HG02840 (cell line): ENCODE measurements around the gene PRPF38B.
A peak's percentile ranks its signal among the peaks of the same experiment; 100 is the strongest.
"Not testable (repeated sequence)": the region's sequence is repeated elsewhere in the genome, so short reads cannot be mapped to it uniquely, and the experiment has no call there.

Experiments used
- ATAC-seq: cut with Tn5 transposase; IDR thresholded peaks from one replicate; pipeline ENCODE4 v1.9.1; 2021; ENCODE audit warnings: mild to moderate bottlenecking, moderate library complexity, moderate number of reproducible peaks; ENCODE audit not compliant: unreplicated experiment, low FRiP score

The PRPF38B gene

DNA sequence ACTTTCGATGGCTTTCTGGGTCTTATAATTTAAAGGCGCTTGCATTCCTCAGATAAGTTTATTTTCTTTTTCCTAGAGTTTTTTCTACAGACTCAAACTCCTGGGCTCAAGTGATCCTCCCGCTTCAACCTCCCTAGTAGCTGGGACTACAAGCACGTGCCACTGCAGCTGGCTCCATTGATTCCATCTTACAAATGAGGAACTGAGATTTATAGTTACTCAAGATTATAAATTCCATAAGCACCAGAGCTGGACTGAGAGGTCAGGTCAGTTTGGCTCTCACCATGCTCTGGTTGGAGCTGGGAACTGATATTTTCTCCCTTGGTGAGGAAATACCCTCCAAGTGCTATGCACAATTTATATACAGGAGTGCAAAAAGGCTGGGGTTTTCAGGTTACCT is 13.4 kb upstream of the PRPF38B start:
- ATAC-seq = no peak

DNA sequence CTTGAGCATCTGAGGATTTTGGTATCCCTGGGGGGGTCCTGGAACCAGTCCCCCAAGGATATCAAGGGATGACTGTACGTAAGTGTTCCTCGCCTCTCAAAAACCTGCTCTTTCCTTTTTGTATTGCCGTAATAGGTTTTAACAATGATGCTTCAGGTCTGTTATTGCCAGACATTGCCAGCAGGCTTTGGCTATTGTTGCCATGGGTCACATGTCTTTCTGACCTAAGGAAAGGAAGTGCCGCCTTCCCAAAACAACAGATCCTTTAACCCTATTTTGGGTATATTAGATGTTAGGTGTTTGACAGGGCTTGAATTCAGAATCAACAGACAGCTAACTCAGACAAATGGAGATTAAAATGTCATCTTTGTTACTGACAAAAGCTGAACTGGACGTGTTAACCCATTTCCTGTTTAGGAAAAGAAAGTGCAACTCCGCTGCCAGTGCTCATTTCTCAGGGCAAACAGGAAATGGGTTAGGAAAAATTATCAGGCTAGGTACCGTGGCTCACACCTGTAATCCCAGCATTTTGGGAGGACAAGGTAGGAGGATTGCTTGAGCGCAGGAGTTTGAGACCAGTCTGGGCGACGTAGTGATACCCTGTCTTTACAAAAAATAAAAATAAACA is 12.4 kb upstream of the PRPF38B start:
- ATAC-seq = no peak

DNA sequence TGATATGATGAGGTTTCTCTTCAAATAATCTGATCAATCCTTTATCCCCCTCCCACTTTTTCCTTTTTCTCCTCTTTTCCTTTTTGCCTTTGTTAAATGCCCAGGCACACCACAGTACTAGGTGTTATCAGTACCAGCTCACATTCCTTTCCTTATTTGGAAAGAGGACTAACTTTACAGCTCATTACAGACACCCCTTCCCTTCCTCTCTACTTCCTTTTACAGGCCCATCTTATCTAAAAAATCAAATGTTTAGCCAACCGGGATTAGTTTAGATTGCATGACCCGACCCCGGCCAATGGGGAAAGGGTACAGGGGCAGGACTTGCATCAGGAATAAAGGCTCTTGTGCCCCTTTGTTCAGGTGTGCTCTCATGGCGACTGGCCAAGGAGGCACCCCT is 10.4 kb upstream of the PRPF38B start:
- not testable (repeated sequence) for ATAC-seq

DNA sequence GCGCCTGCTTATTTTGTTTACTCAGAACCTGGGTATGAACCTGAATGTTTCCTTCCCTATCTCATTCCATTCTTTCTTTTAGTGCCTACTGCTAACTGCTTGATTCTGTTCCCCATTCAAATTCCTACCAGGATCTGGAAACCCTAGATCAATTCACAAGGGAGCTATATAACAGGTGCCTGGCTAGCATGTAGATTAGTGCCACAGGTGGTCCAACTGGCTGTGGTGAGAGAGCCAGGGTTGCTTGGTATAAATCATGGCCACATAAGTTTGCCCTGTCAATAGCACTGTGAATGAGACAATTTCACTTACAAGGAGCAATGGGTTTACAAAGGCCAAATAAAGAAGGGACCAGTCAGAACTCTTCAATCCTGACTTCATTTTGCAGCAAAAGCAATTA is 6.6 kb upstream of the PRPF38B start:
- no peak for ATAC-seq

- no peak for ATAC-seq
These were observed 5.3 kb upstream of the PRPF38B start for GRCh38 chr1:108686614-108687313.

DNA sequence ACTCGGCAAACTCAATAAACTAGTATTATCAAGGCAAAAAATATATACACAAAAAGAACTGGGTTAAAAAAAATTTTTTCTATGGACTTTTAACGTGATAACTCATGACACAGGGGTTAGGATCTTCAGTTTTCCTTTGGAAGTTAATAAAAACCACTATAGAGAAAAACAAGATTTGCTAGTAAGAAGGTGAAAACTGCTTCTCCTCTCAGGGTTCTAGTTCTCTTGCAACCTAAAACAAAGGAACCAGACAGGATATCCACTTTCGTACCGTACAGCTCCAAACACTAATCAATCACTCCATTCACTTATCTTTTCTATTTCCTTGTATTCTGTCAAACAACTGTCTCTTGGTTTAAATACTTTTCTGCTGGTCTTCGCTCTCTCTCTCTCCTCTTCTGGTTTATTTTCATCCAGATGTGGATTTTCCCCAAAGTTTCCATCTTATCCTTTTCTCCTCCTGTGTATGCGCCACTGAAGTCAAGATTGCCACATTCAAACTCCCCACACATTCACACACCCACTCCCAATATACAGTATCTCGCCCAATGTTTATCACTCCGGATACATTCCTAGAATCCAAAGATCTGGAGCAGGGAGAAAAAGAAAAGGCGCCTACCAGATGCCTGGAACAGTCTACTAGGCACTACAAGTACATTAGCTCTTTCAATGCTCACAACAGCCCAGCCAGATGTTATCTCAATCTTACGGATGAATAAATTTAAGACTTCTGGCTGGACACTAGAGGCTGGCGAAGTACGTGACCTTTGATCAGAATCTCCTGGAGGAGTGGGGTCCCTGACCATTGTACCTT is 775 bp upstream of the PRPF38B start:
- ATAC-seq = no peak

DNA sequence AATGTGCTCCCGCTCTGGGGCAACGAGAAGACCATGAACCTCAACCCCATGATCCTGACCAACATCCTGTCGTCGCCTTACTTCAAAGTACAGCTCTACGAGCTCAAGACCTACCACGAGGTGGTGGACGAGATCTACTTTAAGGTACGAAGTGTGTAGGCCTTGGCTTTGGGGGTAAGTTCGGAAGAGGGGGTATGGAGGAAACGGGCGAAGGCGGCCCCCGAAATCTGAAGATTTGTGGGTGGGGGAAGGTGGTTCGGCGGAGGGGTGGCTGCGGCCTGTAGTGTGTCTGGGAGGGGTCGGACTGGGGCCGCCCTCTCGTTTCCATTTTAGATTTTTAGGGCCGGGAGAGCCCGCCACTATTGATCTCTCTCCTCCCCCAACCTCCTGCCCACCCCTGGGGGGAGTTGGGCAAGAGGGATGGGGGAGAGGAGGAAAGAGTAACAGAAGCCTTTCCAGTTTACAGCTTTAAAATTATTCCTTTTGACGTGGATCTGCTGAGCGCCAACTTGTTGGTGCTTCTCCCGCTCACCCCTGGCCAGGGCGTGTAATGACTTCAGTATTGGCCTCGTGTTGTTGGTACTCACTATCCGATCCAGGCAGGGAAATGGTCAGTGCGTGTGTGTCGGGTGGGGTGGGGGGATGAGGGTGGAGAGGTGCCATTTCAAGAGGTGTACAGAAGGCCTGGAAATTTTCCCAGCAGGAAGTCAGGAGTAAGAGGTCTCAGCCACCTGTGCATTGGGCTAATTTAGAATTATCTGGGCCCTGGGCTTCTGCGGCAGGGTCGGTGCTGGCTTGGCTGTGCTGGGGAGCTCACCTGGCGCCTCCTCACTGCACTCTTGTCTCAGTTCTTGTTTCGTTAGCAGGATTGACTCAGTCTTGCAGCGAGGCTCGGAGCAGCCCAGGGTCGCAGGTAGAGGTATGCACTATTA is 880 bp downstream of the PRPF38B start:
- ATAC-seq = peak; percentile 52

GRCh38 chr1:108695535-108695934 is 3.4 kb downstream of the PRPF38B start:
- no peak for ATAC-seq

DNA sequence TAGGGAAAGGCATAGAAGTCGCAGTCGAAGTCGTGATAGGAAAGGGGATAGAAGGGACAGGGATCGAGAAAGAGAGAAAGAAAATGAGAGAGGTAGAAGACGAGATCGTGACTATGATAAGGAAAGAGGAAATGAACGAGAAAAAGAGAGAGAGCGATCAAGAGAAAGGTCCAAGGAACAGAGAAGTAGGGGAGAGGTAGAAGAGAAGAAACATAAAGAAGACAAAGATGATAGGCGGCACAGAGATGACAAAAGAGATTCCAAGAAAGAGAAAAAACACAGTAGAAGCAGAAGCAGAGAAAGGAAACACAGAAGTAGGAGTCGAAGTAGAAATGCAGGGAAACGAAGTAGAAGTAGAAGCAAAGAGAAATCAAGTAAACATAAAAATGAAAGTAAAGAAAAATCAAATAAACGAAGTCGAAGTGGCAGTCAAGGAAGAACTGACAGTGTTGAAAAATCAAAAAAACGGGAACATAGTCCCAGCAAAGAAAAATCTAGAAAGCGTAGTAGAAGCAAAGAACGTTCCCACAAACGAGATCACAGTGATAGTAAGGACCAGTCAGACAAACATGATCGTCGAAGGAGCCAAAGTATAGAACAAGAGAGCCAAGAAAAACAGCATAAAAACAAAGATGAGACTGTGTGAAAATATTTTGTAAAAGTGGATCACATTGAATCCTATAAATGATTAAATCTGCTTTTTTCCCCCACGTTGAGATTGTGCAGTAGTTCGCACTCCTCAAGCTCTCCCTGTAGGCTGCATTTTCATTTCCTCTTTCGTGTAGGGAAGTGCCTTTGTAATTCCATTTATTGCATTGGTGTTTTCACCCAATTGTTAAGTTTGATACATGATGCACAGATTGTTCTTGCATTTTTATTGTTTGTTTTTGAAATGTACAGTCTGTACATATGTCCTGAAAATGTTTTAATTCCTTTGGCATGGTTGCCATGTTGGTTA is 7.5 kb downstream of the PRPF38B start:
- no peak for ATAC-seq

GRCh38 chr1:108701176-108701849 is 9.2 kb downstream of the PRPF38B start:
- no peak for ATAC-seq

DNA sequence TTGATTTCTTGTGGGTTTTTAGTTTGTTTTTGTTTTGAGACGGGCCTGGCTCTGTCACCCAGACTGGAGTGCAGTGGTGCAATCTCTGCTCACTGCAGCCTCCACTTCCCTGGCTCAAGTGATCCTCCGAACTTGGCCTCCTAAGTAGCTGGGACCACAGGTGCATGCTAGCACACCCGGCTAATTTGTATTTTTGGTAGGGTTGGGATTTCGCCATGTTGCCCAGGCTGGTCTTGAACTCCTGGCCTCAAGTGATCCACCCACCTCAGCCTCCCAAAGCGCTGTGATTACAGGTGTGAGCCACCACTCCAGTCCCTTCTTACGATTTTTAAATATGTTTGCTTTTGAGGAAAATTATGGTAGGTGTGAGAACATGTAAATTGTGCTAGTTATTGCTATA is 10.0 kb downstream of the PRPF38B start:
- not testable (repeated sequence) for ATAC-seq

DNA sequence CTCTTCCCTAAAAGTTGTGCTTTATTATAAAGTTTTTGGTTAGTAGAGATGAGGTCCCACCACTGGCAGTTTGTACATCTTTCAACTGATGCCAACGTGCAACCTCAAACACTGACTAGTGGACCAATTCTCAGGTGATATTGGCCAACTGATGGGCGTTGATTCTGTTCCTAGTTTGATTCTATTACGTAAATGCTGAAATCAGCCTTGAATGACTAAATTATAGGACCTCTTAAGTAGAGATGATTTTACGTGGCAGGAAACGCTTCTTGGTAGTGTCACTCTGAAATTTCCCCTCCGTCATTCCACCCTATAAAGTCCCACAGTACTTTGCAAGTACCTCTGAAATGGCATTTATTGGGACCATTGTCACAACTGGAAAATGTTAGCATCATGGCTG is 11.8 kb downstream of the PRPF38B start:
- no peak for ATAC-seq

GRCh38 chr1:108704496-108704895 is 12.4 kb downstream of the PRPF38B start:
- no peak for ATAC-seq

DNA sequence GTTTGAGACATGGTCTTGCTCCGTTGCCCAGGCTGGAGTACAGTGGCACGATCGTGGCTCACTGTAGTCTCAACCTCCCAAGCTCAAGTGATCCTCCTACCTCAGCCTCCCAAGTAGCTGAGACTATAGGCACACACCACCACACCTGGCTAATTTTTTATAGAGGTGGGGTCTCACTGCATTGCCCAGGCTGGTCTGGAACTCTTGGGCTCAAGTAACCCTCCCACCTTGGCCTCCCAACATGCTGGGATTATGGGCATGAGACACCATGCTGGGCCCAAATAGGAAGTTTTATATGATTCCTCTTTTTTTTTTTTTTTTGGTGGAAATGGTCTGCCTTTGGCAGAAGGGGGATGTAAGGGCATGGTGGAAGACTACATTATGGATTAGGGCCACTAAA is 14.5 kb downstream of the PRPF38B start:
- ATAC-seq = no peak

- no peak for ATAC-seq
These were observed 16.9 kb downstream of the PRPF38B start for GRCh38 chr1:108708691-108709660.

DNA sequence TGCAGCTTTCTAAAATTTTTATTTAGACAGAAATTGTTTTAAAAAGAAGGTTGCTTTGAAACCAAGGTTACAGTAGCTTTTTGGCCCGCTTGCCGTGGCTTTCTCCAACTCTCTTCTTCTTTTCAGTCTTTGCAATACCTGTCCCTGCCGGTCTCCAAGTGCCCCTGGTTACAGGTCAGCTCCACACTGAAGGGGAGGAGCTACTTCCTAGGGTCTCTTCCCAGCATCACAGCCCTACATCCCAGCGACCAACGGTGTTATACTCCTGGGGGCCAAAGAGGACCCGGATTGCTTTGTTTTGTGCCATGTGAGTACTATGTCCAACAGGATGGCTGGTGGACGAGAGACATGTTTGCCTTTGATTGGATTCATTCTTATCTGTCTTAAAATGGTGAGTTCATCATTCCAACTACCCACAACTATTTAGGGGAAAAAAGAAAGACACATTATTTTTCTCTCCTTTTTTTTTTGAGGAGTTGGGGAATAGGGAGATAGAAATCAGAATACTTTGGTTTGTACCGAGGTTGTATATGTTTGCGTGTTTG is 20.6 kb downstream of the PRPF38B start, which contains the start of gene FNDC7:
FNDC7 (plus strand) TSS at position 303 of the 545 bp plus-strand sequence; CDS start at position 329, 26 bp downstream.
- no peak for ATAC-seq

DNA sequence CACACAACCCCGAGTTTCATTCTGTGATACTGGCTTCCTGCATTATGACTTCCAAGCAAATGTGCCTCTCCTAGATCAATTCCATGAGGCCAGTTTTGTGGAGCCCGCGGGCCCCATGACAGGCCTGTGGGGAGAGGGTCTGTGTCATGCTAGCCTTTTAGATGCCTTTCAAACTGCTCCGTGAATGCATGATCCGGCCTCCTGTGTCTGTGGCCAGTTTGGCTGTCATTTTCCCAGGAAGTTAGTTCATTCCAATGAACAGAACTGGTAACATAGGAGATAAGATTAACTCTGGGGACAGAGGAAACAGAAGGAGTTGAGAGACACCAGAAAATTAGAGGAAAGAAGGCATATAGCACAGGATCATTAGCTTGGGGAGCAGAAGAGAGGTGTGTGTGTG is 23.8 kb downstream of the PRPF38B start:
- no peak for ATAC-seq
